ENCODE measurements around the gene MUC13. TPM values are rescaled to one million over a fixed set of nuclear protein-coding genes. Genes with fewer than 3 reads are reported as not detected.

Gene MUC13
- total RNA-seq, 1 experiment from 2014 or later = not detected

GRCh38 chr3:124876401-124876878 is 58.1 kb downstream of the MUC13 start:
- BruUV-seq (replicated peaks) = no TSS peak
- POLR2A ChIA-PET (ENCODE audit: low non-redundant PET) = no interaction called here

GRCh38 chr3:124873226-124873625 is 61.3 kb downstream of the MUC13 start:
- POLR2A ChIA-PET (ENCODE audit: low non-redundant PET) = no interaction called here
- intact Hi-C loops (cut with micrococcal nuclease; ENCODE audit: unreplicated experiment) = no loop called here
- no peak overlapping the region for H3K27ac ChIP-seq (ENCODE audit: low read depth, low read length, poor library complexity, severe bottlenecking)
- TF ChIP-seq EZH2 (IDR thresholded peaks at IDR 0.05; ENCODE audit: borderline replicate concordance, low read depth, low read length, poor library complexity, severe bottlenecking) (no peak), CTCF (conservative IDR thresholded peaks at IDR 0.05; ENCODE audit: low read depth, low read length) (no peak)
- no peak overlapping the region for H3K4me3 ChIP-seq (ENCODE audit: low read depth, low read length, poor library complexity, severe bottlenecking)
- peaks cover 37% of the 10 kb centered on the region for H3K4me1 ChIP-seq (ENCODE audit: insufficient read depth, low read length, poor library complexity, severe bottlenecking)
- BruUV-seq (replicated peaks) = no TSS peak
- DNase-seq (ENCODE audit: low spot score) = no peak
- peaks cover 9% of the 10 kb centered on the region for H3K36me3 ChIP-seq (ENCODE audit: insufficient read depth, low read length, poor library complexity, severe bottlenecking)
- CTCF ChIA-PET = no interaction called here
- no peaks in the 10 kb centered on the region for H3K9me3 ChIP-seq (ENCODE audit: low read depth, low read length, poor library complexity, severe bottlenecking)
- H3K27me3 ChIP-seq (replicated peaks; ENCODE audit: insufficient read depth, low read depth, low read length, poor library complexity) = no peaks in the 10 kb centered on the region

More at GRCh38 chr3:124876401-124876878, 58.1 kb downstream of the MUC13 start:
- no peaks in the 10 kb centered on the region for H3K9me3 ChIP-seq (ENCODE audit: low read depth, low read length, poor library complexity, severe bottlenecking)
- CTCF ChIA-PET = interaction anchor here (0.9 kb wide), 1 partner anchor 90 kb away, joined by 3 read pairs; no protein-coding TSS in a partner anchor
- no peak for TF ChIP-seq EZH2 (IDR thresholded peaks at IDR 0.05; ENCODE audit: borderline replicate concordance, low read depth, low read length, poor library complexity, severe bottlenecking)
- TF ChIP-seq CTCF (conservative IDR thresholded peaks at IDR 0.05; ENCODE audit: low read depth, low read length) = no peak
- DNase-seq (ENCODE audit: low spot score) = peak; percentile 65
- peaks cover 9% of the 10 kb centered on the region for H3K36me3 ChIP-seq (ENCODE audit: insufficient read depth, low read length, poor library complexity, severe bottlenecking)
- peaks cover 59% of the 10 kb centered on the region for H3K4me1 ChIP-seq (ENCODE audit: insufficient read depth, low read length, poor library complexity, severe bottlenecking)
- peak overlapping the region; percentile 52 for H3K27ac ChIP-seq (ENCODE audit: low read depth, low read length, poor library complexity, severe bottlenecking)
- H3K27me3 ChIP-seq (replicated peaks; ENCODE audit: insufficient read depth, low read depth, low read length, poor library complexity) = no peaks in the 10 kb centered on the region
- intact Hi-C loops (cut with micrococcal nuclease; ENCODE audit: unreplicated experiment) = no loop called here
- H3K4me3 ChIP-seq (ENCODE audit: low read depth, low read length, poor library complexity, severe bottlenecking) = no peak overlapping the region

- ChIA-PET CTCF (no interaction called here), POLR2A (ENCODE audit: low non-redundant PET) (no interaction called here)
- H3K27me3 ChIP-seq (replicated peaks; ENCODE audit: insufficient read depth, low read depth, low read length, poor library complexity) = no peaks in the 10 kb centered on the region
- TF ChIP-seq CTCF (conservative IDR thresholded peaks at IDR 0.05; ENCODE audit: low read depth, low read length) (no peak), EZH2 (IDR thresholded peaks at IDR 0.05; ENCODE audit: borderline replicate concordance, low read depth, low read length, poor library complexity, severe bottlenecking) (no peak)
- H3K36me3 ChIP-seq (ENCODE audit: insufficient read depth, low read length, poor library complexity, severe bottlenecking) = peaks cover 7% of the 10 kb centered on the region
- H3K4me3 ChIP-seq (ENCODE audit: low read depth, low read length, poor library complexity, severe bottlenecking) = no peak overlapping the region
- no peaks in the 10 kb centered on the region for H3K9me3 ChIP-seq (ENCODE audit: low read depth, low read length, poor library complexity, severe bottlenecking)
- intact Hi-C loops (cut with micrococcal nuclease; ENCODE audit: unreplicated experiment) = no loop called here
- no peak overlapping the region for H3K27ac ChIP-seq (ENCODE audit: low read depth, low read length, poor library complexity, severe bottlenecking)
- BruUV-seq (replicated peaks) = no TSS peak
- H3K4me1 ChIP-seq (ENCODE audit: insufficient read depth, low read length, poor library complexity, severe bottlenecking) = no peaks in the 10 kb centered on the region
- no peak for DNase-seq (ENCODE audit: low spot score)
These were observed 67.0 kb downstream of the MUC13 start for GRCh38 chr3:124867511-124867910.
